ENCODE data around the gene PPARA. TPM values are rescaled to one million over a fixed set of nuclear protein-coding genes. Genes with fewer than 3 reads are reported as not detected.

PPARA gene
- total RNA-seq, 1 experiment from 2014 or later, result 14.5 TPM

GRCh38 chr22:46240506-46240905 lies 90.2 kb downstream of the PPARA start:
- DNase-seq (ENCODE audit: low read depth, low spot score), result no peak
- Histone ChIP-seq H3K4me1 (ENCODE audit: control insufficient read depth in 1 of 2, insufficient read depth in 2 of 2, low read length in 2 of 2) (no peaks in the 10 kb centered on the region), H3K4me3 (replicated peaks in 1 of 2; ENCODE audit: low read depth in 1 of 2, low read length in 2 of 2) (no peak overlapping the region), H3K9me2 (ENCODE audit: insufficient read depth) (no peaks in the 10 kb centered on the region), H3K36me3 (ENCODE audit: control insufficient read depth in 1 of 2, insufficient read depth in 2 of 2, low read length in 2 of 2) (peaks cover 0 to 2% of the 10 kb centered on the region in 2 experiments; a peak in 1 of 4 replicates), H3K79me2 (ENCODE audit: insufficient read depth, low read length) (no peaks in the 10 kb centered on the region), H4K20me1 (ENCODE audit: insufficient read depth) (no peaks in the 10 kb centered on the region), H3K27ac (ENCODE audit: low read depth, low read length) (no peak overlapping the region), H3K9ac (ENCODE audit: low read length) (no peak overlapping the region), H3K9me3 (ENCODE audit: control insufficient read depth in 1 of 2, insufficient read depth in 1 of 2, low read depth in 1 of 2, low read length in 2 of 2) (no peaks in the 10 kb centered on the region), H2AFZ (ENCODE audit: low read depth, low read length, poor library complexity, severe bottlenecking) (no peak overlapping the region), H3K27me3 (ENCODE audit: insufficient read depth, low read length) (no peaks in the 10 kb centered on the region), H3K4me2 (ENCODE audit: low read length) (no peak overlapping the region)
- CTCF ChIA-PET, result no interaction called here
- TF ChIP-seq EZH2 (IDR thresholded peaks at IDR 0.05) (no peak), REST (IDR thresholded peaks at IDR 0.05; ENCODE audit: low read depth) (no peak), POLR2AphosphoS5 (IDR thresholded peaks at IDR 0.05; ENCODE audit: low read depth, low read length) (no peak), SRF (IDR thresholded peaks at IDR 0.05; ENCODE audit: low read depth) (no peak), CTCF (IDR thresholded peaks at IDR 0.05 in 2 of 3, conservative IDR thresholded peaks at IDR 0.05 in 1 of 3; ENCODE audit: borderline replicate concordance in 1 of 3, insufficient read depth in 1 of 3, low read depth in 2 of 3, low read length in 2 of 3) (no peak), CBX3 (IDR thresholded peaks at IDR 0.05; ENCODE audit: low read depth) (no peak), ELF1 (IDR thresholded peaks at IDR 0.05; ENCODE audit: borderline replicate concordance, low read depth) (no peak), EZH2phosphoT487 (IDR thresholded peaks at IDR 0.05; ENCODE audit: borderline replicate concordance) (no peak), RAD21 (IDR thresholded peaks at IDR 0.05; ENCODE audit: low read depth) (no peak)
- TF ChIP-seq, protein P1, sequence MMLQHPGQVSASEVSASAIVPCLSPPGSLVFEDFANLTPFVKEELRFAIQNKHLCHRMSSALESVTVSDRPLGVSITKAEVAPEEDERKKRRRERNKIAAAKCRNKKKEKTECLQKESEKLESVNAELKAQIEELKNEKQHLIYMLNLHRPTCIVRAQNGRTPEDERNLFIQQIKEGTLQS (IDR thresholded peaks at IDR 0.05), result no peak
- ATAC-seq, result no peak
- POLR2A ChIA-PET, result no interaction called here
- RAD21 ChIA-PET (ENCODE audit: low non-redundant PET in 1 of 2, low total read pairs in 2 of 2, uncharacterized antibody in 2 of 2, unreplicated experiment in 2 of 2), result no interaction called here
- intact Hi-C loops (cut with micrococcal nuclease), result loop anchor here (10.0 kb wide), 1 partner anchor 86 kb away; the partner anchor contains the start of gene PPARA
- no TSS peak for BruUV-seq (replicated peaks)
